HG03280 (cell line): ENCODE measurements around the gene AMDHD2.
"Not testable (repeated sequence)": the region's sequence is repeated elsewhere in the genome, so short reads cannot be mapped to it uniquely, and the experiment has no call there.

ENCODE experiments used
- ATAC-seq: cut with Tn5 transposase; IDR thresholded peaks from one replicate; pipeline ENCODE4 v1.9.1; 2021; ENCODE audit warnings: mild to moderate bottlenecking, moderate library complexity; ENCODE audit not compliant: unreplicated experiment

Gene AMDHD2, protein sequence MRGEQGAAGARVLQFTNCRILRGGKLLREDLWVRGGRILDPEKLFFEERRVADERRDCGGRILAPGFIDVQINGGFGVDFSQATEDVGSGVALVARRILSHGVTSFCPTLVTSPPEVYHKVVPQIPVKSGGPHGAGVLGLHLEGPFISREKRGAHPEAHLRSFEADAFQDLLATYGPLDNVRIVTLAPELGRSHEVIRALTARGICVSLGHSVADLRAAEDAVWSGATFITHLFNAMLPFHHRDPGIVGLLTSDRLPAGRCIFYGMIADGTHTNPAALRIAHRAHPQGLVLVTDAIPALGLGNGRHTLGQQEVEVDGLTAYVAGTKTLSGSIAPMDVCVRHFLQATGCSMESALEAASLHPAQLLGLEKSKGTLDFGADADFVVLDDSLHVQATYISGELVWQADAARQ

DNA sequence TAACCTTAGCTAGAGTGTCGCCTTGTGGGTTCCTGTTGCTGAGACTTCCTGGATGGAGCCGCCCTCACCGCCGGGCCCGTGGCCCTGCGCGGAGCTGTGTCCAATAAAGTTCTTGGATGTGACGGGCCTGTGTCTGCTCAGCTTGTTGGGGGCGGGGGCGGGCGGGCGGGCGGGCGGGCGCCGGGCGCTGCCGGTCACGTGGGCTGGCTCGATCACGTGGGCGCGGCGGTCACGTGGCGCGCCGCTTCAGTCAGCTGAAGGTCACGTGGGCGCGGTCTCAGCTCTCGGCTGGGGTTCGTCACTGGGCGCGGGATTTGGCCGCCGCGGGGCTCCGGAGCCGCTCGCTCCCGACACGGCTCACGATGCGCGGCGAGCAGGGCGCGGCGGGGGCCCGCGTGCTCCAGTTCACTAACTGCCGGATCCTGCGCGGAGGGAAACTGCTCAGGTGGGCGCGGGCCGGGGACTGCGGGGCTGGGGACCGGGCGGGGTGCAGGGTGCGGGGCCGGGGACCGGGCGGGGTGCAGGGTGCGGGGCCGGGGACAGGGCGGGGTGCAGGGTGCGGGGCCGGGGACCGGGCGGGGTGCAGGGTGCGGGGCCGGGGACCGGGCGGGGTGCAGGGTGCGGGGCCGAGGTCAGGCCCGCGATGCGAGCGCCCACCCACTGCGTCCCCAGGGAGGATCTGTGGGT, at the start of gene AMDHD2:
Gene AMDHD2, plus strand, starts transcription at position 275 of the 687 bp plus-strand sequence. Its CDS starts 88 bp downstream, at position 363.
- peak; percentile 47 for ATAC-seq

DNA sequence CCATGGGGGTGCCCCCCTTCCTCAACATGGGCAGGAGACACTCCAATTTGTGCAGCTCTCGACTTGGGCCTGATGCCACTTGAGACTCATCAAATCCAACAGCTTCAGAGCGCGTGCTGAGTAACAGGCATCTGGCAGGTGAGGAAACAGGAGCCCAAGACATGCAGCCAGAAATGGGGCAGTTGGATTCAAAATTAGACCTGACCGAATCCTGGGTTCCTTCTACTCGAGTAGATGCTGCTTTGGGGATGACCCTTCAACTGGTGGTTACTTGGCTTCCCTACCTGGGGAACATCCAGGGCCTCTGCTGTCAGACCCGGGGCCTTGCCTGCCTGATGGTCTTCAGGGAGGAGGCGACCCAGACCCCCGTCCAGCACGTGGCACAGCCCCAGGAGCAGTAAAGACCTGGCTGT, 49.6 kb upstream of the AMDHD2 start:
- no peak for ATAC-seq

DNA sequence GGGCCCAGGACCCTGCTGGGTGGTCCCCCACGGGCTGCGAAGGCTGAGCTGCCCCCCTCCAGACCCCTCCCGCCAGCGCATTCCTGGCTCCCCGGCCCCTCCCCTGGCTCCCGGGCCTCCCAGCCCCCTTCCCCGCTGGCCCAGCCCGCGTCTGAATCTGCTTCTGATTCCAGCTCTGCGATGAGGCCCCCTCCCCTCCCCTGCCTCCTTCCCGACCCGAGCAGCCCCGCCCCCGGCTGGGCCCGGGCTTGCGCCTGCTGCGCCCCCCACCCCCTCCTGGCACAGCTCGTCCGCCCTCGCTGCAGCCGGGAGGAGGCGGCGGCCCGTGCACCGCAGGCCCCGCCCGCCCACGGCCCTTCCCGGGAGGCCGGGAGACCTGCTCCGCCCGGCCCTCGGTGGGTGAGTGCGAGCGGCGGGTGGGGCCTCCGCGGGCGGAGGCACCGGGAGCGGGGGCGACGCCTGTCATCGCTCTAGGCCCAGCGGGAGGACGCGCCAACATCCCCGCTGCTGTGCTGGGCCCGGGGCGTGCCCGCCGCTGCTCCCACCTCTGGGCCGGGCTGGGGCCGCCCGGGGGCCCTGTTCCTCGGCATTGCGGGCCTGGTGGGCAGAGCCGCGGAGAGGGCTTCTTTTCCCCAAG, 49.0 kb upstream of the AMDHD2 start, which contains the start of gene NTN3:
Gene NTN3, plus strand, starts transcription at position 282 of the 637 bp plus-strand sequence. CDS start 405 bp downstream, outside the sequence.
- ATAC-seq: no peak

DNA sequence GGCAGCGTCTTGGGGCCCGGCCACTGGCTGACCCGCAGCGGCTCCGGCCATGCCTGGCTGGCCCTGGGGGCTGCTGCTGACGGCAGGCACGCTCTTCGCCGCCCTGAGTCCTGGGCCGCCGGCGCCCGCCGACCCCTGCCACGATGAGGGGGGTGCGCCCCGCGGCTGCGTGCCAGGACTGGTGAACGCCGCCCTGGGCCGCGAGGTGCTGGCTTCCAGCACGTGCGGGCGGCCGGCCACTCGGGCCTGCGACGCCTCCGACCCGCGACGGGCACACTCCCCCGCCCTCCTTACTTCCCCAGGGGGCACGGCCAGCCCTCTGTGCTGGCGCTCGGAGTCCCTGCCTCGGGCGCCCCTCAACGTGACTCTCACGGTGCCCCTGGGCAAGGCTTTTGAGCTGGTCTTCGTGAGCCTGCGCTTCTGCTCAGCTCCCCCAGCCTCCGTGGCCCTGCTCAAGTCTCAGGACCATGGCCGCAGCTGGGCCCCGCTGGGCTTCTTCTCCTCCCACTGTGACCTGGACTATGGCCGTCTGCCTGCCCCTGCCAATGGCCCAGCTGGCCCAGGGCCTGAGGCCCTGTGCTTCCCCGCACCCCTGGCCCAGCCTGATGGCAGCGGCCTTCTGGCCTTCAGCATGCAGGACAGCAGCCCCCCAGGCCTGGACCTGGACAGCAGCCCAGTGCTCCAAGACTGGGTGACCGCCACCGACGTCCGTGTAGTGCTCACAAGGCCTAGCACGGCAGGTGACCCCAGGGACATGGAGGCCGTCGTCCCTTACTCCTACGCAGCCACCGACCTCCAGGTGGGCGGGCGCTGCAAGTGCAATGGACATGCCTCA, 48.3 kb upstream of the AMDHD2 start:
- no peak for ATAC-seq

DNA sequence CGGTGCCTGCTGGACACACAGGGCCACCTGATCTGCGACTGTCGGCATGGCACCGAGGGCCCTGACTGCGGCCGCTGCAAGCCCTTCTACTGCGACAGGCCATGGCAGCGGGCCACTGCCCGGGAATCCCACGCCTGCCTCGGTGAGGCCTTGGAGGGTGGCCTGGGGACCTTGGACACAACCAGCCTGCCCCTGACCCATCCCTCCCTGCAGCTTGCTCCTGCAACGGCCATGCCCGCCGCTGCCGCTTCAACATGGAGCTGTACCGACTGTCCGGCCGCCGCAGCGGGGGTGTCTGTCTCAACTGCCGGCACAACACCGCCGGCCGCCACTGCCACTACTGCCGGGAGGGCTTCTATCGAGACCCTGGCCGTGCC, 47.7 kb upstream of the AMDHD2 start:
- no peak for ATAC-seq

DNA sequence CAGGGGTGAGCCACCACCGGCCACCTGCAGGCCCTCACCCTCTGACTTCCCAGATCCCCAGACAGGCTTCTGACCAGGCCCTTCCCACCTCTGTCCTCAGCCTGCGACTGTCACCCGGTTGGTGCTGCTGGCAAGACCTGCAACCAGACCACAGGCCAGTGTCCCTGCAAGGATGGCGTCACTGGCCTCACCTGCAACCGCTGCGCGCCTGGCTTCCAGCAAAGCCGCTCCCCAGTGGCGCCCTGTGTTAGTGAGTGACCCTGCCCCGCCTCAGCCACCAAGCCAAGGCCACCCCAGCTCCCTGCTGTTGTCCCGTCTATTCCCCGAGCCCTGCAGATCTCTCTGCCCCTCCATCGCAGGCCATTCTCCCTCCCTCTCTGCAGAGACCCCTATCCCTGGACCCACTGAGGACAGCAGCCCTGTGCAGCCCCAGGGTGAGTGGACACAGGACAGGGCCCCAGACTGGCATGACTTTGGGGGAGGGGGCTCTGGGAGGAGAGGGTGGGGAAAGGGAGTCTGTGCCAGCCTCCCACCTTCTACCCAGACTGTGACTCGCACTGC, 47.2 kb upstream of the AMDHD2 start:
- no peak for ATAC-seq

DNA sequence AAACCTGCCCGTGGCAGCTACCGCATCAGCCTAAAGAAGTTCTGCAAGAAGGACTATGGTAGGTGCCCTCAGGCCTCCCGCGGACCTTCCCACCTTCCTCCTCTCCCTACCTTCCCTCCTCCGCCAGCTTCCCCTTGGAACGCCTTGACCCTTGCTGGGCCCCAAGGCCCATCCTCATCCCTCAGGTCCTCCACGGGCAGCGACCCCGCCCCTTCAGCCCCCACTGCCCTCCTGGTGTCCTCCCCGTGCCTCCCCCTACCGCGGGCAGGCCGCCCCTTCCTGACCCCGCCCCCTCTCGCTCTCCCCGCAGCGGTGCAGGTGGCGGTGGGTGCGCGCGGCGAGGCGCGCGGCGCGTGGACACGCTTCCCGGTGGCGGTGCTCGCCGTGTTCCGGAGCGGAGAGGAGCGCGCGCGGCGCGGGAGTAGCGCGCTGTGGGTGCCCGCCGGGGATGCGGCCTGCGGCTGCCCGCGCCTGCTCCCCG, 46.7 kb upstream of the AMDHD2 start:
- no peak for ATAC-seq

DNA sequence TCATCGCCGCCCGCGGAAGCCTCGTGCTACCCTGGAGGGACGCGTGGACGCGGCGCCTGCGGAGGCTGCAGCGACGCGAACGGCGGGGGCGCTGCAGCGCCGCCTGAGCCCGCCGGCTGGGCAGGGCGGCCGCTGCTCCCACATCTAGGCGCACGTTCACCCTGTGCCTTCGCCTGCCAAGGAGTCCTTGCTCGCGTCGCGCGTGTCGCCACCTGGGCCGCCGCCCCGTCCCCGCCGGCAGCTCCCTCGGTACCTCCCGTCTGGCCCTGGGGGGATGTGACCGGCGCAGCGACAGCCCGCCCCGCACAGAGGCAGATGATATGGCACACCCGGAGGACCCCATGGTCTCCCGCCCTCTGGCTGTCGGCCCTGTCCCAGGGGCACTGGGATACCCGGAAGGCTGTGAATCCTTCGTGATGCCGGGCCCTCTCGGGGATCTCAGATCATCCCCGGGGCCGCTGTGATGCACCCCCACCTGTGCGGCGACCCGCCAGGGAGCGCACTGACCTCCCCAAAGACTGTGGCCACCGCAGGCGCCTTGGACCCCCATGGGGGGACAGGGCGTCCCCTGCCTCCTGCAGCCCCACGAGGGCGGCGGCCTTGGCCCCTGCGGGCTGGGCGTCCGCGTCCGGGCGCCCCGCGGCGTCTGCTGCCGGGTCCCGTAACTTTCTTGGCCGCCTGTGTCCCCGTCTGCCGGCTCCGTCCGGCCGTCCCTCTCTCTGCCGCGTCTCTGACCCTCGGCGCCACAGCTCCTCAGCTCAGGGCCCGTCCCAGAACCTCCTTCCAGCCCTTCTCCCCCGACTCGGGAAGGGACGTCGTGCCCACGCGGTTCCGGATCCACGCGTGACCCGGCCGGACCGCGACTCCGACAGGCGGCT, 45.9 kb upstream of the AMDHD2 start:
- ATAC-seq: peak; percentile 38

DNA sequence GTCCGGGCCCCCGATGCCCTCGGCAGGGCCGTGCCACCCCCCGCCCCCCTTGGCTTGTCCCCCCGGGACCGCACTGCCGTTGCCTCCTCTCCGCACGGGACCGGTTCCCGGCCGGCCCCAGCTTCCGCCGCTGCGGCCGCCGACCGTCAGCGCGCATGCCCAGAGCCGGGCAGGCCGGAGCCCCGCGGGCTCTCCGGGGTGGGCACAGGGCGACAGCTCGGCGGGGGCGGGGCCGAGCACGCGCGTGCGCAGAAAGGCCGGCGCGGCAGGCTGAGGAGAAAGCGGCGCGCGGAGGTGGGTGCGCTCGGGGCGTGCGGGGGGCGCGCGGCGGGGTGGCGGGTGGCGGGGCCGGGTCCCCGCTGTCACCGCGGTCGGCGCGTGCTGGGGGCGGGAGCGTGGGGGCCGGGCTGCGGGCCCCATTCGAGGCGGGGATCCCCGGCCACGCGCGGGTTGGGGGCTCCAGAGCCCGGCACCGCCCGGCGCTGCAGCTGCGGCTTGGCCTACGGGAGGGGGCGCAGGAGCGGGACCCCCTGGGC, 45.2 kb upstream of the AMDHD2 start, which contains the start of gene TBC1D24:
Gene TBC1D24, plus strand, starts transcription at position 251 of the 536 bp plus-strand sequence. CDS start 21,022 bp downstream, outside the sequence.
- peak; percentile 62 for ATAC-seq

DNA sequence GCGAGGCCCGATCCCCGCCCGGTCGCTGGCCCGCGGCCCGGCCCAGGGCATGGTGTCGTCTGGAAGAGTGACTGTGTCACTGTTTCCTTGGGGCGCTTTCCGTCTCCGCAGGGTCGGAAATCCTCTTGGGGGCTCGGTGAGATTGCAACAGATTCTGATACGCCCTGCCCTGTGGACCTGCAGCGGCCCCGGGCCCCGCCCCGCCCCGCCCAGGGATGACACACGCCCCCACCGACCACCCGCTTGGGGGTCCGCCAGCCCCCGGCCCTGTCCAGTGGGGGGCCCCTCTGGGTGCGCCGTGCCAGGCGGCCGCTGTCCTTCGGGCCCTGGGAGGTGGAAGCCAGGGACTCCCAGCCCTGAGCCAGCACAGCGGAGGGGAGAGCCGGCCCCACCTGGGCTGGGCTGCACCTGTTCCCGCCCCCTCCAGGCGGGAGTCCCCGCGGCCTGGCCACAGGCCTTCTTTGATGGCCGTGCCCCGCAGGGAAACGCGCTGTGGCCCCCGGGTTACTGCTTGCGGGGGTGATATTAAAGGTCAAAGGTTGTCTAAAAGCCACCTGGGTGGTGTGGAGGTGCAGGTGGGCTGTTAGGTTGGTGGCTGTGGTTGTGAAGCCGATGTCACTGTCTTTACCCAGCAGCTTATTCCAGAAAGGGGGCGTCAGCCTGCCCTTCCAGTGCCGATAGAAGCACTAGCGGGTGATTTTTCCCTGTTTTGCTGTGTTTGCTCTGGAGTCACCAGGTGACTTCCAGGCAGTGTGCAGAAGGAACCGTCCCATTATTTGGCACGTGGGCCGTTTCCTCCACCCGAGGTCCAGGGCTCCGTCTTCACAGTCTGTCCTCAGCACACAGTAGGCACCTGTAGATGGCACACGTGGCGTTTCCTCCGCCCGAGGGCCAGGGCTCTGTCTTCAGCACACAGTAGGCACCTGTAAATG, 44.5 kb upstream of the AMDHD2 start:
- peak; percentile 6 for ATAC-seq

DNA sequence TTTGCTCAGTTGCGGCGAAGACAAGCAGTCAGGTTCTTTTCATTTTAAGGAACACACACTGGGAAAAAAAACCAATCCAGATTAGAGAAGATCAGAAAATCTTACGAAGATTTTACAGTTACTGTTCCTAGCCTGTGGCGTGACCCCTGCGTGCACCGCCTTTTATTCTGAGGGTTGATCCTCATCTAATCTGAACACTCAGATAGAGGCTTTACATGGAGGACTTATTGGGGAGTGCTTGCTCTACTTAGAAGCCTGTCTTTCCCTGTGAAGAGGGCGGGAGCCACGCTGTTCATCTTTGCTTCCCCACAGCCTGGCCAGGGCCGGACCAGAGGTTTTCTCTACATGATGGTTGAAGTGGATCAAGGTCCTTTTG, 43.8 kb upstream of the AMDHD2 start:
- ATAC-seq: no peak

DNA sequence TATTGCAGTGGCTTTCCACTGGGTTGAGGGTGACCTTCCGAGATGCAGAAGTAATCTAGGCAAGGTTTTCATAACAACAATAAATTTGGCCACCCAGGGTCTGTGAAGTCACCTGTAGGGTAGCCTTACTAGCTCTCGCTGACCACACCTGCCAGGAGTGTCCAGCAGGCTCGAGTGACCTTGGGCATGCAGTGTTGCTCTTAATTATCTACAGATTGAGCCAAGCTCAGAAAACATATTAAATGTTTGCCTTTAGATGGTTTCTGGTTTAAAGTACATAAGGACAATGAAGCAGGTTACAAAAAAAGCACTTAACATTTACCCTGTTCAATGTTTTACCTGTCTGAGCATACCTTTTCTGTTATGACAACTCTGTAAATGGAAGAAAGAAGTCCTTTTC, 43.4 kb upstream of the AMDHD2 start:
- no peak for ATAC-seq

DNA sequence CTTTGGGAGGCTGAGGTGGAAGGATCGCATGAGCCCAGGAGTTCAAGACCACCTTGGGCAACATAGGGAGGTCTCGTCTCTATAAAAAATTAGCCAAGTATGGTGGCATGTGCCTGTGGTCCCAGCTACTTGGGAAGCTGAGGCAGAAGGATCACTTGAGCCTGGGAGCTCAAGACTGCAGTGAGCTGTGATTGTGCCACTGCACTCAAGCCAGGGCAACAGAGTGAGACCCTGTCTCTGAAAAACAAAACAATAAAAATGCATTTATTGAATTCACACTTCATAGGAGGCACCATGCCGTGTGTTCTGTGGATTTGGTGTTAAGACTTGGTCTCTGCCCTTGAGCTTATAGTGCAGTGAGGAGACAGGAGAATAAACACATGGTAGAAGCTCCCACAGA, 42.8 kb upstream of the AMDHD2 start:
- ATAC-seq: no peak

DNA sequence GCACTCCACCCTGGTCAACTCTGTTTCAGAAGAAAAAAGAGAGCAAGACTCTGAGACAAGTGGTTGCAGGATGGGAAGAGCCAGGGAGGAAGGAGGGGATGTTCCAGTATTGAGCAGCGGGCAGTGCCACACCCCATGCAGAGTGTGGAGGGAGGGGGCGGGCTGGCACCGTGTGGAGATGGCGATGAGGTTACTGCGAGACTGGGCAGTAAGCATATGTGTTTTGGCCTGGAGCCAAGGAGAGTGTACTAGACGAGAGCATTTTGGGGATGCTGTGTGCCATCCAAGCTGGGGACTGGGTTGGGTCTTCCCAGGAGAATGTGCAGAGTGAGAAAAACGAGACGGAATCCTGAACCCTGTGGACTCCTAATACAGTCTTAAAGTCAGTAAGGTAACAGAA, 41.9 kb upstream of the AMDHD2 start:
- ATAC-seq: no peak

DNA sequence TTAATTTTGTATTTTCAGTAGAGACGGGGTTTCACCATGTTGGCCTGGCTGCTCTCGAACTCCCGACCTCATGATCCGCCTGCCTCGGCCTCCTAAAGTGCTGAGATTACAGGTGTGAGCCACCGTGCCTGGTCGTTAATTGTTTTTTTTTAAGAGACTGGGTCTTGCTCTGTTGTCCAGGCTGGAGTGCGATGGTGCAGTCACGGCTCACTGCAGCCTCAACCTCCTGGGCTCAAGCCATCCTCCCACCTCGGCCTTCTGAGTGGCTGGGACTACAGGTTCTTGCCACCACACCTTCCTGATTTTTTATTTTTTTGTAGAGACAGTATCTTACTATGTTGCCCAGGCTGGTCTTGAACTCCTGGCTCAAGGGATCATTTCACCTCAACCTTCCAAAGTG, 40.2 kb upstream of the AMDHD2 start:
- ATAC-seq: not testable (repeated sequence)

DNA sequence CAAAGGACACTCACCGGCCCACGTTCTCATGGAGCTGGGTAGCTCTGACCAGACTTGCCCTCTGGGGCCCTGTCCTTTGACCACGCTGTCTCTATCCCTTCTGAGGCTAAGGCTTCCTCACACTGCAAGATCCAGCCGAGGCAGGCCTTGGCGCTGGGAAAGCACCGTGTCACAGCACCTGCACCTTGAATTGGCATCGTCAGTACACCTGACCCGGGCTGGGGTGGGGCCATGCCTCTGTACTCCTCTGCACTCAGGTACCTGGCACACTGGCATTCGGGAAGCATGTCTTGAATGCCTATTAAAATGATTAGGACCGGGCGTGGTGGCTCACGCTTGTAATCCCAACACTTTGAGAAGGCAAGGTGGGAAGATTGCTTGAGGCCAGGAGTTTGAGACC, 39.2 kb upstream of the AMDHD2 start:
- ATAC-seq: no peak

DNA sequence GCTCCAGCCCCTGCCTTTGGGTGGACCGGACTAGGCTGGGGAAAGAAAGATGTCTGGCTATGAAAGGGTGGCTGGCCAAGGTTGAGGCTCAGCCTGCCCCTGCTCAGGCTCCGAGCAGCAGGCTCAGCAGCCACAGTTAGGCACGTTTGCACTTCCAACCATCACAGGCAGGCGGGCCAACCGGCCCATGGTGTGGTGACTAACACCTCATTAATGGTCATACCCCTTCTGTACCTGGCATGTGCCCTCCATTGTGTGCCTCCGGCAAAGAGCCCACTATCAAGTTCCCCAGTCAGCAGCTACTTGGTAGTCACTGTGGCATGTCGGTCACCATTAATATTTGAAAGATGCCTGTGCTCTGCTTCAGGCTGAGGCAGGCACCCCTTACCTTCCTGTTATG, 38.5 kb upstream of the AMDHD2 start:
- no peak for ATAC-seq

DNA sequence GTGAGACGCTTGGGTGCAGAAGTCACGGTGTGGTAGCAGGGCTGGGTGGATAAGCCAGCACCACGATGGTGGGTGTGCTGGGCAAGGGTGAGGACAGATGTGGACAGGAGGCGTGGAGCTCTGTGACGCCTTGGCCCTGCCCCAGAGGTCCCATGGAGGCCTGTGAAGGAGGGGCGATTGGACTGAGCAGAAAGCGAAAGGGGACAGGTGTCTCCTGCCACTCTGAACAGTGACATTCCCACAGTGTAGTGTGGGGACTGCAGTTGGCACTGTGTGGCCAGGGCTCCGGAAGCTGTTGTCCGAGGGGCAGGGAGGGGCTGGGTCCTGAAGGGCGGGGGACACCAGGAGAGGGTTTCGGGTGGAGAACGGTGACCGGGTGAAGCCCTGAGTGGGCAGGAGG, 37.9 kb upstream of the AMDHD2 start:
- no peak for ATAC-seq
